ENCODE data around the gene NXPH3.

DNA sequence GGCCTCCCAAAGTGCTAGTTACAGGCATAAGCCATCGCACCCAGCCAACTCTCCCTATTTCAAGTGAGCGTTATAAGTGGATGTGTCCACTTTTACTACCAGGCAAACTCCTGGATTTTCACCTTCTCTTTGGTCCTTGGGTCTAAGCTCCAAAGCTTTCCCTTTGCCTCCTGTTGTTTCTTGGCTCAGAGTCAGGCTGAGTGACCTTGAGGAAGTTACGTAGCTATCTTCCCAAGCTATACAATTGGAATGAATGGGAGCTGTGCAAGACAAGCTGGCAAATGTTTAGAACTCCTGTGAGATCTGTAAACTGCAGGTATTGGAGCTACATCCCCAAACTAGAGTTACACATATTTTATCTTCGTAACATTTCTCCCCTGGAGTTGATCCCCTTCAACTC lies 20.3 kb downstream of the NXPH3 start:
- TF ChIP-seq BHLHE40 (IDR thresholded peaks at IDR 0.05; ENCODE audit: borderline replicate concordance) = no peak
- TF ChIP-seq FOXK2 (IDR thresholded peaks at IDR 0.05) = no peak
- no peak for TF ChIP-seq SP1 (IDR thresholded peaks at IDR 0.05)
- no peak for TF ChIP-seq SUZ12 (IDR thresholded peaks at IDR 0.05)
- no peak for TF ChIP-seq ZNF384 (IDR thresholded peaks at IDR 0.05)
- TF ChIP-seq, protein P1, sequence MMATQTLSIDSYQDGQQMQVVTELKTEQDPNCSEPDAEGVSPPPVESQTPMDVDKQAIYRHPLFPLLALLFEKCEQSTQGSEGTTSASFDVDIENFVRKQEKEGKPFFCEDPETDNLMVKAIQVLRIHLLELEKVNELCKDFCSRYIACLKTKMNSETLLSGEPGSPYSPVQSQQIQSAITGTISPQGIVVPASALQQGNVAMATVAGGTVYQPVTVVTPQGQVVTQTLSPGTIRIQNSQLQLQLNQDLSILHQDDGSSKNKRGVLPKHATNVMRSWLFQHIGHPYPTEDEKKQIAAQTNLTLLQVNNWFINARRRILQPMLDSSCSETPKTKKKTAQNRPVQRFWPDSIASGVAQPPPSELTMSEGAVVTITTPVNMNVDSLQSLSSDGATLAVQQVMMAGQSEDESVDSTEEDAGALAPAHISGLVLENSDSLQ (IDR thresholded peaks at IDR 0.05) = no peak
- TF ChIP-seq L3MBTL2 (conservative IDR thresholded peaks at IDR 0.05) = no peak
- TF ChIP-seq HDGF (IDR thresholded peaks at IDR 0.05; ENCODE audit: borderline replicate concordance) = no peak
- TF ChIP-seq TARDBP (IDR thresholded peaks at IDR 0.05) = no peak
- TF ChIP-seq ARNT (IDR thresholded peaks at IDR 0.05) = no peak

All from HEK293T (cell line).